CD4-positive, alpha-beta T cell treated with Interleukin-4 for 1 hour (primary cell): ENCODE data around the gene DNM3.
"Not testable (repeated sequence)": the region's sequence is repeated elsewhere in the genome, so short reads cannot be mapped to it uniquely, and the experiment has no call there.

Source experiments
- DNase-seq, 2 donors: peaks; one replicate each; pipeline ENCODE4 v3.0.0-alpha.2; 2020 to 2022

DNM3 gene

DNA sequence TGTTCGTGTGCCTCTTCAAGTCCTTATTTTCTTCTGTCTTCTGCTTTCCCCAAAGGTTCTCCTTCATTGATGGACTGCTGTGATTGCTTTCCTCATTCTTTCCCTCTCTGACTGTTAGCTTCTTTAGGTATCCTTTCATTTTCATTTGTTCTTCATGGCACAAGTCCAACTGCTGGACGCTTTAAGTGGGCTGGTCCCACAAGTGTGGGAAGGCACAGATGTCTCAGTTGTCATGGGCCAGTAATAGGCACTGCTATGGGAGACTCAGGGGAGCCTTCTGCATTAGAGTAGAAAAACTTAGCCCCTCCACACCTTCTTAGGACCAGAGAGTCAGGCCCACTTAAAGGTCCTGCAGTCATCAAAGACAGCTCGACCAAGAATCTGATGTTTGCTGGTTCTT, 456.8 kb downstream of the DNM3 start:
- no peak for DNase-seq

DNA sequence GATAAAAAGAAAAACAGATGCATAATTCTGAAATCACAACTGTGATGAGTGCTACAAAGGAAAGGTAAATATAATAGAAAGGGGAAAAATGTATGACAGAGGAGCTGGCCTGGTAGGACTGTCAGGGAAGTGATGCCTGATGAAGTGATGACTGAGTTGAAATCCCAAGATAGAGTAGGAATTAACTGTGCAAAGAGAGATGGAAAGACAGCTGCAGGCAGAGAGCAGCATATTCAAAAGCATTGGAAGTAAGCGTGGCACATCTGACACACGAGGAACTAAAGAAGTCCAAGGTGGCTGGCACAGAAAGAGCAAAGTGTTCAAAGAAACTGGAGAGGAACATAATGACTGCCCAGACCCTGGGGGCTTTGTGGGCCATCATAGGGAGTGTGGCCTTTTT, 457.6 kb downstream of the DNM3 start:
- DNase-seq = no peak

DNA sequence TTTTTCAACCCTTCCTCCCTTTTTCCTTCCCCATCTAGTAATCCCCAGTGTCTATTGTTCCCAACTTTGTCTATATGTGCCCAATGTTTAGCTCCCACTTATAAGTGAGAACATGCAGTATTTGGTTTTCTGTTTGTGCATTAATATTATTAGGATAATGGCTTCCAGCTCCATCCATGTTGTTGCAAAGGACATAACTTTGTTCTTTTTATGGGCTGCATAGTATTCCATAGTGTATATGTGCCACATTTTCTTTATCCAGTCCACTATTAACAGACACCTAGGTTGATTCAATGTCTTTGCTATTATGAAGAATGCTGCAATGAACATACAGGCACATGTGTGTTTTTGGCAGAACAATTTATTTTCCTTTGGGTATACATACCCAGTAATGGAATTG, 458.2 kb downstream of the DNM3 start:
- DNase-seq = no peak

DNA sequence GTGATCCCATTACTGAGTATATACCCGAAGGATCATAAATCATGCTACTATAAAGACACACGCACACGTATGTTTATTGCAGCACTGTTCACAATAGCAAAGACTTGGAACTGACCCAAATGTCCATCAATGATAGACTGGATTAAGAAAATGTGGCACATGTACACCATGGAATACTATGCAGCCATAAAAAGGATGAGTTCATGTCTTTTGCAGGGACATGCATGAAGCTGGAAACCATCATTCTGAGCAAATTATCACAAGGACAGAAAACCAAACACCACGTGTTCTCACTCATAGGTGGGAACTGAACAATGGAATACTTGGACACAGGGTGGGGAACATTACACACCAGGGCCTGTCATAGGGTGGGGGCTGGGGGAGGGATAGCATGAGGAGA, 466.2 kb downstream of the DNM3 start:
- not testable (repeated sequence) for DNase-seq

DNA sequence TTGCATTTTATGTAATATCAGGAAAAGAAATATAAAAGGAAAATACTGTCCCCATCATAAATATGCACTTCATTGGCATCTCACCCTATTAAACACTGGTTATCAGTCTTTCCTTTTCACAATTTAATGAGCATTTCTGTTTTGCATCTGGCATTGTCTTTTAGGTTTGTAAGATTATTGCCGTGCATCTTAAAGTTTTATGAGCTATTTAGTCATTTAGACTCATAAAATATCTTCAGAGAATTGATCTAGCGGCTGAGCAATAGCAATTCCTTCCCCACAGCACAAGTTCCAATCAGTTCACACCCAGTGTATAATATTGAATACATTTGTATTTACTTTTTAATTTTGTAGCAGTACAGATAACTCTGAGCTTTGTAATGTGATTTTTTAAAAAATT, 466.8 kb downstream of the DNM3 start:
- DNase-seq = no peak

DNA sequence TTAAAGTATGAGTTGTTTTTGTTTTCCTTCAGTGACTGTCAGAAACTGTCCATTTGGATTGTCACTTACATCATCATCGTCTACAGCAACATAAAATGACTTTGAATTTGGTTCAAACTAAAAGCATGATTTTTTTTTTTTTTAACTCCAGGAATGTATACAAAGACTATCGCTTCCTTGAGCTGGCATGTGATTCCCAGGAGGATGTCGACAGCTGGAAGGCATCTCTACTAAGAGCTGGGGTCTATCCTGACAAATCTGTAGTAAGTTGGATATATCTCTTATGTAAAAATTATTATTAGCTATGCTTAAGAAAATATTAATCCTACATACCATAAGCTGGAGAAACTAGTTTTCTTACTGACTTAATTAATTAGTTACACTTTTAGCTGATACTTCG, 467.3 kb downstream of the DNM3 start:
- no peak for DNase-seq

DNA sequence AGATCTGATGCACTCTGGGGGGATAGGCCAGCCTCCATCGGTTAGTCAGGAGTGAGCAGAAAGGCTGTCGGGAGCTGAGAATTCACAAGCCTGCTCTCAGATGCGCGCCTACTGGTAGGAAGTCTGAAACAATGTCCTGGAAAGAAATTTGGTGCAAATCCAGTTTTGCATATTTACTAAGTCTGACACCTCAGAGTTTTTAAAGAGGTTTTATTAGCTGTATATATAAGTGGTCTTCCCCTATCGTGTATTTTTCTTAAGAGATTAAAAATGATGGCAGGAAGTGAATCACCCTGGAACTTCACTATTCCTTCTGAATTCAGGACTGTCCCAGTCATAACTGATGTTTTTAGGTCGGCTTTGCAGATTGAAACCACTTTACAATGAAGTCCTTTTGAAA, 479.4 kb downstream of the DNM3 start:
- no peak for DNase-seq

DNA sequence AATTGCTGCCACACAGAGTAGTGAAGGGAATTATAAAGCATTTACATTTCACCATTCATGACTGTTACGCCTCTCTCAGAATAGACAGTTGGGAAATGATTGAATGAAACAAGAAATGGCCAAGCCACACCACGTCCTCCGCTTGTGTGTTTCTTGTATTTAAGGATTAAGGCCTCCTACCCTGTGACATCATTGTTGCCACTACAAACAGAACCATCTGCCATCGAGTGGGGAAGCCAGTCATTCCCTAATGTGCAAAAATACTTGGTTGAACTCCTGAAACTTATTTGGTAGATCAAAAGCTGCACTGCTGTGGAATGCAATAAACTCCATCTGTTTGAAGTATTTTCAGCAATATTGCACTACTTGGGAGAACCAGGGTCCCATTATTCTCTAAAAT, 480.2 kb downstream of the DNM3 start:
- no peak for DNase-seq

DNA sequence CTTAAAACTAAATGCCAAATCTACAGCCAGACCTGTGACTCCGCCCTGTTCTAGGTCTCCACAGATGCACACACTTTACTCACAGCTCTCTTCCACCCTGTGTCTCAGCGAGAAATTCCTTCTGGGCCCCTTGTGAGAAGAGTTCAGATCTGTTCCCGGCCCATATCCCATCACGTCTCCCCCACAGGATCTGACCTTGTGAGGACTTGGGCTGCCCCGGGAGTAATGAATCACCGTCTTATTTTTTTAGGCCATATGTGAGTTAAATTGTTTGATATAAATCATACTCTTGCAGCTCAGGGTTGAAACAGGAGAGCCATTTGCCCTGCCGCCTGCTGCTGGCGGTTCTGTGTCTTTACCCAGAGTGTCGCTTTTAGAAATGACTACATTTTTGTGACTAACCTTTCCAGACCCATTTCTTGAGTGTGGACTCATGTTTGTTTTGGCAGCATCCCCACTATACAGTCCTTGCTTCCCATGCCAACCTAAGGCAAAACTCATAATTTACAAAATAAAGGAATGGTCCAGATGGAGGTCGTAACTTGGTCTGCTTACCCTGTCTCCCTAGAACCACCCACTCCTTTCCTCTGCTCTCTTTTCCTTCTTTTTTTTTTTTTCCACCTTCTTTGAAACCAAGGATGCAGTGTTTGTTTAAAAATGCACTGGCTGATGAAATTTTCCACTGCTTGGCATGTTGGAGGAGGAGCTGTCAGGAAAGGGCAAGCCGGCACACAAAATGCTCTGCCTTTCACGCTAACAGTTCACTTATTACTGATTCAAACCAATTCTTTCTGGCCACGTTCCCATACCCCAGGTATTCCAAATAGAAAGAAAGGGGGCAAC, 481.1 kb downstream of the DNM3 start:
- no peak for DNase-seq

DNA sequence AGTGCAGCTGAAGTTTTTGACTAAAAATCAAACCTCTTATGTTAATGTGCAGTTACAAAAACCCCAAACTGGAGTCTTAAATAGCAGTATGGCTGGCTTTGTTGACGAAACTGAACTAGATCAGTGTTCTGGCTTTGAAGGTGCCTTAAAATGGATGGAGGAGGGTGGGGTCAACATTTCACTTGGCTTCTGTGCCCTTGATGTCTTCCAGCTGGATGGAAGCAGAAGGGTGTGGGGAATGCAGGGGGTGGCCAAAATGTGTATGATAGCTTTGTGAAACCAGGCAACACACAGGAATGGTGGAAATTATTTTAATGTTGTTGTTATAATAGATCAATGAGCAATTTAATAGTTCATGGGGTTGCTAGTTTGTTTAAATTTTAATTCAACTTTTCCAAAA, 482.4 kb downstream of the DNM3 start:
- DNase-seq = no peak

DNA sequence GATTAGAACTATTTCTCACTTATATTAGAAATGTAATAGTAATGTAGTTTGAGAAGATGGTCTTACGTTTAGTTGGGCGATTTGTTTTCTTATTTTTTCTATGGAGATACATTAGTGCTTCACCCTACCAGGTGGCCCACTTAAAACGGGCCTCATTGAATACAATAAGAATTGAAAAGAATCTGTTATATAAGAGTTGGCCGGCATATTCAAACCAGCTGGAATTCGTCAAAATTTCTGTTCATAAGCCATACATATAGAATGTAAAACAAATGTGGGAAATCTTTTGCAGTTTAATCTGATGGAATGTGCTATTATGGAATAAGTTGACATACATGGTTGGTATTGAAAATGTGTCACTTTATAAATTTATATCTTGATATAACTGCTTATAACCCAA, 482.8 kb downstream of the DNM3 start:
- no peak for DNase-seq

DNA sequence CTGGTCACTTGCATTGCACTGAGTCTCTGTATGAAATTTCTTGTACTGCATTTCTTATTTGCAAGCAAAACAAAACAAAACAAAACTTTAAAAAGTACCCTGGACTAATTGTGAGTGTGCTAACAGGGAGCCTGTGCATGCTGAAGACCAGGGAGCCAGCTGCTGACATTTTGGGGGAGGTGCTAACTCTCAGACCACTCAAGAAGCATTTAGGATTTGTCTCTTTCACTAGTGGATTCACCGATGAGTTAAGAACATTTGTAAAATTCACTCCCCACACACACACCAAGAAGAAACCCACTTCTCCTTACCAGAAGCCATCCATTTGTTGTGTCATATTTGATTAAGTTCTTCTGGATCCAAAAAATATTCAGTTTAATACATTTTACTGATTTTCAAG, 483.5 kb downstream of the DNM3 start:
- no peak for DNase-seq

DNA sequence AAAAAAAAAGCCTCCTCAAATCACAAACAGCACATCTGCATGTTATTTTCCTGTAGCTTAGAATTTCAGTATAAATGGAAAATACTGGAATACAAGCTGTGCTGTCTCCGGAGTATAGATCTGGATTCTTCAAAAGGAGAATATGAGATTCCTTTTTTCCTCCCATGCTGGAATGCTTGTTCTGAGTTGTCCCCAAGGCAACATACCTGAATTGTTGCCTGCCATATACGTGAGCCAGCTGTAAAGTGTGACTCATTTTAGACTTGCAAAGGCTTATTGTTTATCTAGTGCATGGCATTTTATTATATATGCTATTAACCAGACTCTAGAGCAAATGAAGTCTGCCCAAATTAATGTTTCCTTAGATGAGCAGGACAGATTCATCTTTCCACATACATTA, 484.2 kb downstream of the DNM3 start:
- no peak for DNase-seq

DNA sequence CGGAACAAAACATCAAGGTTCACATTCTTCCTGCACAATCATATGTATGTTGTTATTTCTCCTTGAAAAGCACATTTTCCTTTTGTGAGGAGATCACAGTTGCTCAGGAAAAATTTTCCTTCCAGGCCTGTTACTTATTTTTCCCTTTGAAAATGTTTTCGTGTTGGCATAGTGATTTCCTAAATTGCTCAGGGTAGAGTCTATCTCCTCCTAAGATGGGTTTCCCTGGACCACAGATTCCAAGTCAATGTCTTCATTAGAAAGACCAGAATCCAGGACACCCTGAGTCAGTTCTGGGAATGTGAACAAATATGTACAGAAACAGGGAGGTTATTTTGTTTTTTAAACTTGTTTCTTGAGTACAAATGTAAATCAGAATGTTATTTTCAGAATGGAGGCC, 484.8 kb downstream of the DNM3 start:
- DNase-seq = no peak

DNA sequence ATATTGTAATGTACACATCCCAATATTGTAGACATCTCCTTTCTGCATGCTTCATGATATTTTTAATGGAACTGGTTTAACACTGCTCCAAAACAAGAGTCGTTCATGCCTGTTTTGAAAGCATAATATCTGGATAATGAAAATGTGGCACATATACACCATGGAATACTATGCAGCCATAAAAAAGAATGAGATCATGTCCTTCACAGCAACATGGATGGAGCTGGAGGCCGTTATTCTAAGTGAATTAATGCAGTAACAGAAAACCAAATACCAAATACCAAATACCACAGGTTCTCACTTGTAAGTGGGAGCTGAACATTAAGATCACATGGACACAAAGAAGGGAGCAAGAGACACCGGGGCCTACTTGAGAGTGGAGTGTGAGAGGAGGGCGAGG, 487.0 kb downstream of the DNM3 start:
- DNase-seq = no peak

DNA sequence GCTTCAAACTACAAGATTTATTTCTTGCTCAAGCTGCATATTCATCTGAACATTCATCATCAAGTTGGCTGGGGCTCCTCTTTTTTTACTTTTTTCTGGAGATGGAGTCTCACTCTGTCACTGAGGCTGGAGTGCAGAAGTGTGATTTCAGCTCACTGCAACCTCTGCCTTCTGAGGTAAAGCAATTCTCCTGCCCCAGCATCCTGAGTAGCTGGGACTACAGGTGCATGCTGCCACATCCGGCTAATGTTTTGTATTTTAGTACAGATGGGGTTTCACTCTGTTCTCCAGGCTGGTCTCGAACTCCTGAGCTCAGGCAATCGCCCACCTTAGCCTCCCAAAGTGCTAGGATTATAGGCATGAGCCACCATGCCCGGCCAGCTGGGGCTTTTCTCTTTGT, 490.9 kb downstream of the DNM3 start:
- no peak for DNase-seq

DNA sequence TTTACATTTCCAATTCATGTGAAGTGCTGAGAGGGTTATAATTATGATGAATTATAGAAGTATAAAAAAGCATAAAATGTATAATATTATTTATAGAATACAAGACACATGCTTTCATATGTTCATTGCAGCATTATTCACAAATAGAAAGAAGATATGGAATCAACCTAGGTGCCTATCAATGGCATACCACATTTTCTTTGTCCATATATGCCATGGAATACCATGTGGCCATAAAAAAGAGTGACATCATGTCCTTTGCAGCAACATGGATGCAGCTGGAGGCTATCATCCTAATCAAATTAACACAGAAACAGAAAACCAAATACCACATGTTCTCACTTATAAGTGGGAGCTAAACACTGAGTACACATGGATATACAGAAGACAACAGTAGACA, 494.1 kb downstream of the DNM3 start:
- no peak for DNase-seq

DNA sequence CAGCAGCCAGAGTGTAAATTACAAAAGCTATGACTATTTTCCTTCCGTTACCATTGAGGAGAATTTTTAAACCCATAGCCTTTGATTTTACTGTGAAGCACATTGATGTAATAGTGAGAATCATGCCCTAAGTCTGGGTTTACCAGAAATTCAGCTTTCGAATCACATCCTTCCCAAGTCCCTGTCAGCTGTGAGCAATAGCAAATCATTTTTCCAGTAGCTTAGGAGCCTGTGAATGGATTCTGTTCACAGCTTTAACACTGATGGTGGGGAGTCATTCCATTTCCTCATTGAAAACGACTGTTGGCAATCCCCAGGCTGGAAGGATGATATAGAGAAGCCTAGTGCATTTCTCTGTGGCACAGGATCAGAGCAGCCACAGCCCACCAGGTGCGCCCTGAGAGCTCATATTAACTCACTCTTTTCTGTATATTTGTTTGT, 497.0 kb downstream of the DNM3 start:
- no peak for DNase-seq

DNA sequence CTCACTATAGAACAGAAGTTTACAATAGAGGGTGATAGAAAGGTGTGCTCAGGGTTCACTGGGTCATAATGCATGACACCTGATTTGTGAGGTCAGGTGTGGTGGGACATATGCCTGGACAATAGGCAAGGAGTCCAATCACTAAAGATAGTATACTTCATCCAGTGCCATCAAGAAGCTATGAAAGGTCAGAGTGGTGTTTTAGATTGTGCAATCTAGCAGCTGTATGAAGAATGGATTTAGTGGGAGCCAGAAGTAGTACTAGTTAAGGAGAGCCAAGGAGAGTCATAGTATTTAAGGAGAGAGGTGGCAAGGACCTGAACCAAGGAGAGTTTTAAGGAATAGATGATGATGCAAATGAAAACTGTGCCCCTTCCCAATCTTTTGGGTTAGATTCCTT, 498.5 kb downstream of the DNM3 start:
- DNase-seq = no peak

DNA sequence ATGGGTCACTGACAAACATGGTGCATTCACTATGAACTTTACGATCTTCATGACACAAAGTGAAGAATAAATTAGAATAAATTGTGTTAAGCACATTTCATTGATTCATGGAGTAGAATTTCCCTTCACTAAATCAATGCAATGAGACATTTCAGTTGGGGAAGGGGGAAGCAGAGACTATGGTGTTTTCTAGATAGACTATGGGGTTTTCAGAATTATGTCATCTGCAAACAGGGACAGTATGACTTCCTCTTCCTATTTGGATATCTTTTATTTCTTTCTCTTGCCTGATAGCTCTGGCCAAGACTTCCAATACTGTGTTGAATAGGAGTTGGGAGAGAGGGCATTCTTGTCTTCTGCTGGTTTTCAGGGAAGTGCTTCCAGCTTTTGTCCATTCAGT, 499.2 kb downstream of the DNM3 start:
- DNase-seq = no peak

DNA sequence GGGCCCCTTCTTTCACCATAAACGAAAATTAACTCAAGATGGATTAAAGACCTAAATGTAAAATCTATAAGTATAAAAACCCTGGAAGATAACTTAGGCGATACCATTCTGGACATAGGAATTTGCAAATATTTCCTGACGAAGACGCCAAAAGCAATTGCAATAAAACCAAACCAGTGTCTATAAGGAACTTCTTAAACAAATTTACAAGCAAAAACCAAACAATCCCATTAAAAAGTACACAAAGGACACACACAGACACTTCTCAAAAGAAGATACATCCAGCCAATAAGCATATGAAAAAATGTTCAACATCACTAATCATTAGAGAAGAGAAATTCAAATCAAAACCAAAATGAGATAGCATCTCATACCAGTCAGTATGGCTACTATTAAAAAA, 500.4 kb downstream of the DNM3 start:
- no peak for DNase-seq

DNA sequence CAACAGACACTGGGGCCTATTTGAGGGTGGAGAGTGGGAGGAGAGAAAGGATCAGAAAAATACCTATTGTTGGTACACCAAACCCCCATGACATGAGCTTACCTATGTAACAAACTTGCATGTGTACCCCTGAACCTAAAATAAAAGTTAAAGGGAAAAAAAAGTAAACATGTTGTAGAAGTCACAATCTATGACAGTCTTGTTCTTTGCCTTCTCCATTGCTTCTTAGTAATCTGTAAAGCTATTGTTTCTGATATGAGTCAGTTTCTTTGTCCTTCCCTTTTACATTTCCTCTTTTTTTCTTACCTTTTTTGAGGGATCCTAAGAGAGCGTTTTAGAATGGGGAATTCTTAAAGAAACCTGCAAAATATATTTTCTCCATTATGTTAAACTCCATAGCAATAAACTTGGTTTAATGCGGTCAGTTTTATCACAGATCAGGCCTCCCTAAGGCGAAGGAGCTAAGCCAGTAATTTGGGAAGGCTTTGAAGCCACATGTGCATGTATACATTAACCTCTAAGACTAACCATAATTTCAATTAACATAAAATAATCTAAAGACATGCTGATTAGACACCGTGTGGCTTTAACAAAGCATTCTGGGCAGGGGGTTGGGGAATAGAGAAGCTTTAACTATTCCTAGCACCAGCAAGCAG, 501.4 kb downstream of the DNM3 start:
- no peak for DNase-seq

DNA sequence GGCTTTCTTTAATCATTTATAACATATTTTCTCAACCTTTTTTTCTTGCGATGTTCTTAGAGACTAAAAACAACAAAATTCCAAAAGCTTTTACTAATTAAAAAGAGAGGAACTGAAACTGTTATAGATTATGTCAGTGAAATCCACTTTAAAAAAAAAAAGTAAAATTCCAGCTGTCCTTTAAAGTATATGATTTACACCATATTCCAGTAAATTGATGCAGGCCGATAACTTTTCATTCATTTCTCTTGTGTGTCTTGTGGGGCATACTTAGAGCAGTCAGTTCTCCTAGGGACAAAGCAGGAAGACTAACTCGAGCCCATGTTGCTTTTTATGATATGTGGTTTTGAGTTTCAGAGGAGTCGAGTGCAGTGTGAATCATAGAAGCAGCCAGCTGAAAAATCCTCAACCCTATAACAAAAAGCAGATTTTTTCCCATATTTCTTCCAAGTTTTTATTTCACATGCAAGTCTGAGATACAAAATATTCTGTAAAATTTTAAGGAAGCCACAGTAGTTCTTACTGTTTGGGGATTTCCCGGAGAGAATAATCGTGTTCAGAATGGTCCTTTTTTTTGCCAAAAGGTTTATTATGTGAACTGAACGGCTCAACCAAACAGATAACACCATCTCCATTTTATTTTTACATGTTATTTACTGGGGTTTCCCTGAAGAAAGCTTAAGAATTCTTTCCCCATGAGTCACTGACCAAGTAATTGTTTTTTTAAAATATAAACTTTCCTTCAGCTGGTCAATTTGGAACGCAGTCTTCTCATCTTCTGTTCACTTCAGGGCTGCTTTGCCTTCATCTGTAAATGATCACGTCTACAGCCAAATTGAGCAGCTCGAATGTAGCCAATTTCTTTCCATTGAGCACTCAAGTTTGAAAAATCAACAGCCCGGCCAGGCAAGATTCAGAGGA, 502.2 kb downstream of the DNM3 start:
- DNase-seq = peak in 1 of 2 donors; percentile 24

DNA sequence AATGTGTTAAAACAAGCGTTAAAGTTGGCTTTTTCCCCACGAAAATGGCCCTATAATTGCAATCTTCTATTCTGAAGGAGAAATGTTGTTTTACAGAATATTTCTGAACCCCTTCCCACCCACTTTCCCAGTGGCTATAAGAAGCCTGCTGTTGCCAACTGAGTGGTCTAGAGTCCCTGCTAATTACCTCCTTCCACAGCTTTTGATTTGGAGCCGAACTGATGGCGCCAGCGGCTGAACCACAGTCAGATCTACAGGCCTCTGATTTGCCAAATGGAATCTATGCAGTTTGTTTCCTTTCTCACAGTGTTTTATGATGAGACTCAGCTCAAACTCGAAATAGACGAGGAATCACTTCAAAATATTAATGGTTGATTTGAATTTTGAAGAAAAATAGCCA, 503.1 kb downstream of the DNM3 start:
- no peak for DNase-seq
